GM12878 (cell line): ENCODE data around the gene HYI. TPM values are rescaled to one million over a fixed set of nuclear protein-coding genes. Genes with fewer than 3 reads are reported as not detected.

Experiments
- ATAC-seq: fragments of 200-7000 bp; cut with Tn5 transposase; 3 replicates; pipeline ENCODE4 v1.9.1; 2020; ENCODE audit warnings: mild to moderate bottlenecking, moderate library complexity
- BruUV-seq: library from RNA; stranded (reverse); fragments of 400-500 nt; replicated peaks from 2 replicates; lab custom pipeline; 2021; lab: Mats Ljungman, UMichigan
- CTCF ChIA-PET: fragments of 300-600 bp; sonication (Branson Sonifier 250); formaldehyde crosslinking; extraction: SDS; loops from one replicate; lab custom pipeline; 2021; ENCODE audit warnings: inconsistent platforms; lab: Yijun Ruan, JAX
- POLR2A ChIA-PET: fragments of 350-600 bp; formaldehyde crosslinking; extraction: SDS; loops from one replicate; lab custom pipeline; 2021; ENCODE audit warnings: inconsistent platforms; lab: Charles Lee
- RAD21 ChIA-PET: fragments of 300-600 bp; sonication (Branson Sonifier 250); formaldehyde crosslinking; loops from one replicate; lab custom pipeline; 2023; ENCODE audit warnings: antibody characterized with exemption; ENCODE audit not compliant: unreplicated experiment; lab: Charles Lee
- SMC1A ChIA-PET: fragments of 300-600 bp; sonication (Branson Sonifier 250); formaldehyde crosslinking; loops from one replicate; lab custom pipeline; 2023; ENCODE audit not compliant: unreplicated experiment, uncharacterized antibody; lab: Charles Lee
- DNase-seq: peaks from one replicate; pipeline ENCODE4 v3.0.0-alpha.2; 2011; ENCODE audit warnings: low read depth, low spot score
- FAIRE-seq: peaks from 3 replicates; lab custom pipeline; 2011; peaks lifted over from hg19 to GRCh38; lab: Jason Lieb, UNC
- H2AFZ ChIP-seq: 2 replicates; pipeline ENCODE4 v1.6.0; 2011; ENCODE audit warnings: low read depth, low read length, control low read depth; ENCODE audit not compliant: control insufficient read depth
- H3K27ac ChIP-seq: 2 replicates; pipeline ENCODE4 v1.5.1; 2011; ENCODE audit warnings: control low read depth; ENCODE audit not compliant: control insufficient read depth, insufficient read depth
- H3K27me3 ChIP-seq, 2 experiments: replicated peaks in 1 of 2; 2 replicates each; pipeline versions ENCODE4 v1.6.0 to v1.6.1; 2011; ENCODE audit warnings: low read length in 1 of 2; ENCODE audit not compliant: control insufficient read depth in 2 of 2, insufficient read depth in 2 of 2
- H3K36me3 ChIP-seq, 2 experiments: 2 replicates each; pipeline ENCODE4 v1.5.1; 2011; ENCODE audit warnings: low read length in 1 of 2; ENCODE audit not compliant: control insufficient read depth in 2 of 2, insufficient read depth in 2 of 2
- H3K4me1 ChIP-seq: 2 replicates; pipeline ENCODE4 v1.6.1; 2011; ENCODE audit warnings: mild to moderate bottlenecking, low read length, moderate library complexity, mixed read lengths; ENCODE audit not compliant: control insufficient read depth, insufficient read depth
- H3K4me2 ChIP-seq: 2 replicates; pipeline ENCODE4 v1.6.0; 2011; ENCODE audit warnings: control low read depth; ENCODE audit not compliant: control insufficient read depth, insufficient read depth
- H3K4me3 ChIP-seq: fragments of 200-600 bp; sonication (generic); 2 replicates; pipeline ENCODE4 v1.5.1; 2016
- H3K79me2 ChIP-seq: 2 replicates; pipeline ENCODE4 v1.6.0; 2011; ENCODE audit warnings: low read length; ENCODE audit not compliant: control insufficient read depth, insufficient read depth
- H3K9ac ChIP-seq: 2 replicates; pipeline ENCODE4 v1.8.0; 2011; ENCODE audit warnings: low read length, control low read depth, mixed read lengths; ENCODE audit not compliant: control insufficient read depth, insufficient read depth
- H3K9me3 ChIP-seq: replicated peaks from 3 replicates; pipeline ENCODE4 v1.5.1; 2011; ENCODE audit warnings: mild to moderate bottlenecking, low read length; ENCODE audit not compliant: control insufficient read depth, insufficient read depth
- H4K20me1 ChIP-seq: 2 replicates; pipeline ENCODE4 v1.6.0; 2011; ENCODE audit not compliant: control insufficient read depth, insufficient read depth
- CBFB ChIP-seq: IDR thresholded peaks from 2 replicates; pipeline ENCODE4 v1.6.1; 2016; ENCODE audit warnings: antibody characterized with exemption, low read depth
- CREM ChIP-seq: IDR thresholded peaks from 2 replicates; pipeline ENCODE4 v1.6.1; 2014; ENCODE audit warnings: antibody characterized with exemption, low read depth
- EP300 ChIP-seq, 2 experiments: fragments of 150-350 bp in 1 of 2; IDR thresholded peaks; 2 replicates each; pipeline ENCODE4 v1.6.1; 2011 to 2012; ENCODE audit warnings: low read depth in 2 of 2, low read length in 2 of 2, borderline replicate concordance in 1 of 2, improper control_type of control experiment in 1 of 2, inconsistent platforms in 1 of 2; ENCODE audit not compliant: control insufficient read depth in 1 of 2
- FOS ChIP-seq: IDR thresholded peaks from 3 replicates; pipeline ENCODE4 v1.6.1; 2011; ENCODE audit warnings: borderline replicate concordance; ENCODE audit not compliant: insufficient read length; ENCODE audit errors: extremely low read depth
- FOXK2 ChIP-seq: fragments of 450-650 bp; IDR thresholded peaks from 2 replicates; pipeline ENCODE4 v1.6.1; 2017; ENCODE audit warnings: mild to moderate bottlenecking, moderate library complexity
- NFXL1 ChIP-seq: fragments of 450-650 bp; IDR thresholded peaks from 2 replicates; pipeline ENCODE4 v1.6.1; 2017; ENCODE audit warnings: antibody characterized with exemption, mild to moderate bottlenecking, borderline replicate concordance
- NR2C2 ChIP-seq: IDR thresholded peaks from 2 replicates; pipeline ENCODE4 v1.6.1; 2011; ENCODE audit warnings: borderline replicate concordance, low read depth; ENCODE audit not compliant: control insufficient read depth, insufficient read length
- PML ChIP-seq: IDR thresholded peaks from 2 replicates; pipeline ENCODE4 v1.6.1; 2012; ENCODE audit warnings: low read length, inconsistent platforms
- SMAD5 ChIP-seq: IDR thresholded peaks from 2 replicates; pipeline ENCODE4 v1.6.1; 2016; ENCODE audit warnings: antibody characterized with exemption, low read depth
- ZBTB11 ChIP-seq: fragments of 450-650 bp; formaldehyde crosslinking; IDR thresholded peaks from 2 replicates; pipeline ENCODE4 v1.5.0; 2022; ENCODE audit warnings: mild to moderate bottlenecking, missing genetic modification characterization
- ZNF274 ChIP-seq: IDR thresholded peaks from one replicate; pipeline ENCODE4 v1.8.0; 2011; ENCODE audit not compliant: insufficient read length, insufficient read depth
- WGBS: methylation state at CpG from one replicate; pipeline ENCODE4 v1.1.6; 2016; ENCODE audit warnings: low lambda C conversion rate; ENCODE audit not compliant: insufficient replicate concordance, insufficient coverage; ENCODE audit errors: missing lambda C conversion rate; 5-methylcytosine and 5-hydroxymethylcytosine counted together
- in situ Hi-C: fragments of 300-500 bp; cut with MboI; formaldehyde crosslinking; loops from 9 replicates; pipeline ENCODE4 v1.14.3; 2018; ENCODE audit warnings: mixed read lengths
- intact Hi-C: fragments of 100-400 bp; cut with micrococcal nuclease; formaldehyde crosslinking; loops from one replicate; pipeline ENCODE4 v1.14.2; 2022; ENCODE audit not compliant: unreplicated experiment
- polyA plus RNA-seq, 11 experiments: library from polyadenylated mRNA; depleted of rRNA in 4 of 11; unstranded in 6 of 11; stranded (reverse) in 5 of 11; fragments of >200 nt; fragmentation: Nextera tagmentation in 4 of 11; fragmentation: Illumina TruSeq in 1 of 11; extraction: Ambion mirVana in 4 of 11; extraction: Trizol in 1 of 11; gene quantifications; 1 replicate in 1 of 11; 2 replicates in 10 of 11; pipeline versions ENCODE4 v1.2.1 to v1.2.3, GENCODE V29; 2011 to 2016; ENCODE audit warnings: inconsistent platforms in 2 of 11, missing spikeins in 2 of 11, low read depth in 1 of 11
- total RNA-seq, 4 experiments: library from RNA; depleted of rRNA in 3 of 4; stranded (reverse); fragments of >200 nt in 3 of 4; fragmentation: Illumina TruSeq in 1 of 4; extraction: Trizol in 1 of 4; gene quantifications; 2 replicates each; pipeline versions ENCODE4 v1.2.1 to v1.2.3, GENCODE V29; 2013 to 2021
- TF ChIP-seq, protein P1 (sequence below): fragments of 450-650 bp; IDR thresholded peaks from 2 replicates; pipeline ENCODE4 v1.6.1; 2017; ENCODE audit warnings: mild to moderate bottlenecking, moderate library complexity
- TF ChIP-seq, protein P2 (sequence below): fragments of 450-650 bp; conservative IDR thresholded peaks from 2 replicates; pipeline ENCODE4 v1.6.1; 2017; ENCODE audit warnings: mild to moderate bottlenecking, moderate library complexity
- TF ChIP-seq, protein P3 (sequence below): fragments of 450-650 bp; IDR thresholded peaks from 2 replicates; pipeline ENCODE4 v1.6.1; 2014; ENCODE audit warnings: mild to moderate bottlenecking

HYI gene
- total and polyA plus RNA-seq, 10 of the 15 experiments (the other 5 are each of a cell fraction or from before 2014, with no cell fraction given): 0.27 to 5.5 (median 2.0) TPM

- Histone ChIP-seq H3K27ac (no peak overlapping the region), H3K9me3 (no peaks in the 10 kb centered on the region), H3K4me1 (no peaks in the 10 kb centered on the region), H3K27me3 (no peaks in the 10 kb centered on the region), H3K79me2 (no peaks in the 10 kb centered on the region), H3K9ac (no peak overlapping the region), H4K20me1 (0 out of 2 replicates have a peak, but pooled peaks cover 4% of the 10 kb centered on the region), H2AFZ (no peak overlapping the region), H3K4me2 (no peak overlapping the region), H3K36me3 (peaks cover 4 to 38% of the 10 kb centered on the region in 2 experiments; a peak in 3 of 4 replicates), H3K4me3 (no peak overlapping the region)
- ChIA-PET POLR2A (no interaction called here), SMC1A (interaction anchor here (0.9 kb wide), 1 partner anchor 211 kb away, joined by 3 read pairs; no protein-coding TSS in a partner anchor), RAD21 (no interaction called here), CTCF (interaction anchor here (1.0 kb wide), 1 partner anchor 211 kb away, joined by 3 read pairs; no protein-coding TSS in a partner anchor)
- ATAC-seq (no peak), FAIRE-seq (no peak), DNase-seq (no peak)
- intact Hi-C loops (no loop called here), in situ Hi-C loops (no loop called here)
- no TSS peak for BruUV-seq
- WGBS: 85% methylated on average over 3 of the region's 3 CpGs
- TF ChIP-seq NFXL1 (no peak), SMAD5 (no peak), FOXK2 (no peak), PML (no peak), ZBTB11 (CRISPR knock-in tag) (no peak), ZNF274 (no peak), FOS (no peak), EP300 (IDR thresholded peaks at IDR 0.05; ENCODE audit: borderline replicate concordance in 1 of 2, control insufficient read depth in 1 of 2, low read depth in 2 of 2, low read length in 2 of 2) (no peak), CBFB (no peak), NR2C2 (no peak), CREM (no peak)
- TF ChIP-seq, protein P1, sequence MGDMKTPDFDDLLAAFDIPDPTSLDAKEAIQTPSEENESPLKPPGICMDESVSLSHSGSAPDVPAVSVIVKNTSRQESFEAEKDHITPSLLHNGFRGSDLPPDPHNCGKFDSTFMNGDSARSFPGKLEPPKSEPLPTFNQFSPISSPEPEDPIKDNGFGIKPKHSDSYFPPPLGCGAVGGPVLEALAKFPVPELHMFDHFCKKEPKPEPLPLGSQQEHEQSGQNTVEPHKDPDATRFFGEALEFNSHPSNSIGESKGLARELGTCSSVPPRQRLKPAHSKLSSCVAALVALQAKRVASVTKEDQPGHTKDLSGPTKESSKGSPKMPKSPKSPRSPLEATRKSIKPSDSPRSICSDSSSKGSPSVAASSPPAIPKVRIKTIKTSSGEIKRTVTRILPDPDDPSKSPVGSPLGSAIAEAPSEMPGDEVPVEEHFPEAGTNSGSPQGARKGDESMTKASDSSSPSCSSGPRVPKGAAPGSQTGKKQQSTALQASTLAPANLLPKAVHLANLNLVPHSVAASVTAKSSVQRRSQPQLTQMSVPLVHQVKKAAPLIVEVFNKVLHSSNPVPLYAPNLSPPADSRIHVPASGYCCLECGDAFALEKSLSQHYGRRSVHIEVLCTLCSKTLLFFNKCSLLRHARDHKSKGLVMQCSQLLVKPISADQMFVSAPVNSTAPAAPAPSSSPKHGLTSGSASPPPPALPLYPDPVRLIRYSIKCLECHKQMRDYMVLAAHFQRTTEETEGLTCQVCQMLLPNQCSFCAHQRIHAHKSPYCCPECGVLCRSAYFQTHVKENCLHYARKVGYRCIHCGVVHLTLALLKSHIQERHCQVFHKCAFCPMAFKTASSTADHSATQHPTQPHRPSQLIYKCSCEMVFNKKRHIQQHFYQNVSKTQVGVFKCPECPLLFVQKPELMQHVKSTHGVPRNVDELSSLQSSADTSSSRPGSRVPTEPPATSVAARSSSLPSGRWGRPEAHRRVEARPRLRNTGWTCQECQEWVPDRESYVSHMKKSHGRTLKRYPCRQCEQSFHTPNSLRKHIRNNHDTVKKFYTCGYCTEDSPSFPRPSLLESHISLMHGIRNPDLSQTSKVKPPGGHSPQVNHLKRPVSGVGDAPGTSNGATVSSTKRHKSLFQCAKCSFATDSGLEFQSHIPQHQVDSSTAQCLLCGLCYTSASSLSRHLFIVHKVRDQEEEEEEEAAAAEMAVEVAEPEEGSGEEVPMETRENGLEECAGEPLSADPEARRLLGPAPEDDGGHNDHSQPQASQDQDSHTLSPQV: no peak
- TF ChIP-seq, protein P2, sequence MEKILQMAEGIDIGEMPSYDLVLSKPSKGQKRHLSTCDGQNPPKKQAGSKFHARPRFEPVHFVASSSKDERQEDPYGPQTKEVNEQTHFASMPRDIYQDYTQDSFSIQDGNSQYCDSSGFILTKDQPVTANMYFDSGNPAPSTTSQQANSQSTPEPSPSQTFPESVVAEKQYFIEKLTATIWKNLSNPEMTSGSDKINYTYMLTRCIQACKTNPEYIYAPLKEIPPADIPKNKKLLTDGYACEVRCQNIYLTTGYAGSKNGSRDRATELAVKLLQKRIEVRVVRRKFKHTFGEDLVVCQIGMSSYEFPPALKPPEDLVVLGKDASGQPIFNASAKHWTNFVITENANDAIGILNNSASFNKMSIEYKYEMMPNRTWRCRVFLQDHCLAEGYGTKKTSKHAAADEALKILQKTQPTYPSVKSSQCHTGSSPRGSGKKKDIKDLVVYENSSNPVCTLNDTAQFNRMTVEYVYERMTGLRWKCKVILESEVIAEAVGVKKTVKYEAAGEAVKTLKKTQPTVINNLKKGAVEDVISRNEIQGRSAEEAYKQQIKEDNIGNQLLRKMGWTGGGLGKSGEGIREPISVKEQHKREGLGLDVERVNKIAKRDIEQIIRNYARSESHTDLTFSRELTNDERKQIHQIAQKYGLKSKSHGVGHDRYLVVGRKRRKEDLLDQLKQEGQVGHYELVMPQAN: no peak
- TF ChIP-seq, protein P3, sequence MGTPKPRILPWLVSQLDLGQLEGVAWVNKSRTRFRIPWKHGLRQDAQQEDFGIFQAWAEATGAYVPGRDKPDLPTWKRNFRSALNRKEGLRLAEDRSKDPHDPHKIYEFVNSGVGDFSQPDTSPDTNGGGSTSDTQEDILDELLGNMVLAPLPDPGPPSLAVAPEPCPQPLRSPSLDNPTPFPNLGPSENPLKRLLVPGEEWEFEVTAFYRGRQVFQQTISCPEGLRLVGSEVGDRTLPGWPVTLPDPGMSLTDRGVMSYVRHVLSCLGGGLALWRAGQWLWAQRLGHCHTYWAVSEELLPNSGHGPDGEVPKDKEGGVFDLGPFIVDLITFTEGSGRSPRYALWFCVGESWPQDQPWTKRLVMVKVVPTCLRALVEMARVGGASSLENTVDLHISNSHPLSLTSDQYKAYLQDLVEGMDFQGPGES: no peak
Measured at GRCh38 chr1:43438006-43438405, 15.7 kb downstream of the HYI start.
